K562 (cell line): Measurements from ENCODE around the gene CAPN2. TPM values are rescaled to one million over a fixed set of nuclear protein-coding genes. Genes with fewer than 3 reads are reported as not detected.

Experiments used
- ATAC-seq: fragments of 200-7000 bp; cut with Tn5 transposase; 3 replicates; pipeline ENCODE4 v1.9.1; 2020; ENCODE audit warnings: moderate library complexity
- BruUV-seq: library from RNA; stranded (reverse); fragments of 400-500 nt; replicated peaks from 2 replicates; lab custom pipeline; 2021; lab: Mats Ljungman, UMichigan
- CTCF ChIA-PET: fragments of 300-600 bp; formaldehyde crosslinking; extraction: SDS; loops from one replicate; lab custom pipeline; 2021; ENCODE audit warnings: low intra/inter-chr PET ratio; lab: Yijun Ruan, JAX
- POLR2A ChIA-PET: fragments of 300-600, 350-650 bp; sonication (Branson Sonifier 250); formaldehyde crosslinking; extraction: SDS; loops from one replicate; lab custom pipeline; 2021; ENCODE audit warnings: antibody characterized with exemption, inconsistent platforms; lab: Yijun Ruan, JAX
- DNase-seq, 4 experiments: peaks; one replicate each; pipeline versions ENCODE4 v3.0.0 to v3.0.0-alpha.2; 2011 to 2018; ENCODE audit warnings: low spot score in 3 of 4, mixed read lengths in 3 of 4; ENCODE audit errors: extremely low read depth in 1 of 4
- FAIRE-seq: peaks from 2 replicates; lab custom pipeline; 2011; peaks lifted over from hg19 to GRCh38; lab: Jason Lieb, UNC
- H2AFZ ChIP-seq: 2 replicates; pipeline ENCODE4 v1.6.0; 2011; ENCODE audit warnings: low read depth, low read length, control low read depth, inconsistent platforms
- H3K27ac ChIP-seq: fragments of 200-600 bp; 3 replicates; pipeline ENCODE4 v1.8.0; 2011; ENCODE audit warnings: low read depth, mild to moderate bottlenecking, control low read depth, inconsistent platforms, low read length, moderate library complexity, mixed read lengths; ENCODE audit errors: extremely low read depth
- H3K27me3 ChIP-seq, 2 experiments: fragments of 300-600 bp in 1 of 2; 2 replicates in 1 of 2; 3 replicates in 1 of 2; pipeline versions ENCODE4 v1.6.0 to v1.8.0; 2011; ENCODE audit warnings: inconsistent platforms in 2 of 2, low read length in 2 of 2, mild to moderate bottlenecking in 1 of 2, mixed read lengths in 1 of 2, moderate library complexity in 1 of 2; ENCODE audit not compliant: control insufficient read depth in 2 of 2, insufficient read depth in 2 of 2
- H3K36me3 ChIP-seq: fragments of 300-600 bp; 3 replicates; pipeline ENCODE4 v1.8.0; 2011; ENCODE audit warnings: mild to moderate bottlenecking, low read length, inconsistent platforms; ENCODE audit not compliant: control insufficient read depth, insufficient read depth
- H3K4me1 ChIP-seq, 2 experiments: fragments of 200-600 bp in 1 of 2; replicated peaks in 1 of 2; 2 replicates in 1 of 2; 3 replicates in 1 of 2; pipeline versions ENCODE4 v1.5.1 to v1.8.0; 2011; ENCODE audit warnings: inconsistent platforms in 2 of 2, low read length in 2 of 2, mild to moderate bottlenecking in 1 of 2, mixed read lengths in 1 of 2, moderate library complexity in 1 of 2; ENCODE audit not compliant: control insufficient read depth in 2 of 2, insufficient read depth in 2 of 2
- H3K4me2 ChIP-seq: 2 replicates; pipeline ENCODE4 v1.6.1; 2011; ENCODE audit warnings: low read length, control low read depth, inconsistent platforms, mixed read lengths; ENCODE audit not compliant: insufficient read depth
- H3K4me3 ChIP-seq: fragments of 200-600 bp; sonication (generic), shearing (Covaris generic); 2 replicates; pipeline ENCODE4 v1.5.1; 2016; ENCODE audit warnings: control low read depth, inconsistent platforms
- H3K79me2 ChIP-seq: fragments of 200-600 bp; 3 replicates; pipeline ENCODE4 v1.8.0; 2011; ENCODE audit warnings: low read length, inconsistent platforms; ENCODE audit not compliant: control insufficient read depth, insufficient read depth
- H3K9ac ChIP-seq, 2 experiments: 2 replicates each; pipeline versions ENCODE4 v1.6.0 to v1.6.1; 2011; ENCODE audit warnings: low read depth in 2 of 2, low read length in 2 of 2, control low read depth in 1 of 2, inconsistent platforms in 1 of 2, mild to moderate bottlenecking in 1 of 2, mixed read lengths in 1 of 2; ENCODE audit not compliant: insufficient read depth in 1 of 2
- H3K9me1 ChIP-seq: one replicate; pipeline ENCODE4 v1.6.0; 2011; ENCODE audit warnings: inconsistent platforms, mild to moderate bottlenecking, low read length, moderate library complexity; ENCODE audit not compliant: control insufficient read depth, insufficient read depth
- H3K9me3 ChIP-seq: replicated peaks from 2 replicates; pipeline ENCODE4 v1.5.1; 2011; ENCODE audit warnings: low read depth, low read length, inconsistent platforms; ENCODE audit not compliant: control insufficient read depth, insufficient read depth
- H4K20me1 ChIP-seq: replicated peaks from 2 replicates; pipeline ENCODE4 v1.6.1; 2011; ENCODE audit warnings: low read length, inconsistent platforms, mixed read lengths; ENCODE audit not compliant: control insufficient read depth, insufficient read depth
- ATF4 ChIP-seq: fragments of 450-650 bp; formaldehyde crosslinking; IDR thresholded peaks from 2 replicates; pipeline ENCODE4 v1.4.0; 2022; ENCODE audit warnings: mild to moderate bottlenecking, moderate library complexity
- BCOR ChIP-seq: fragments of 450-650 bp; IDR thresholded peaks from 2 replicates; pipeline ENCODE4 v1.6.1; 2016
- E2F3 ChIP-seq: fragments of 250-450 bp; sonication (Bioruptor Pico); IDR thresholded peaks from 2 replicates; pipeline ENCODE4 v1.4.0; 2020; ENCODE audit warnings: mild to moderate bottlenecking
- EP400 ChIP-seq: fragments of 450-650 bp; IDR thresholded peaks from 2 replicates; pipeline ENCODE4 v1.6.1; 2017; ENCODE audit warnings: antibody characterized with exemption, mild to moderate bottlenecking, moderate library complexity
- ETV1 ChIP-seq: fragments of 450-650 bp; conservative IDR thresholded peaks from 2 replicates; pipeline ENCODE4 v1.6.1; 2016; ENCODE audit warnings: missing genetic modification characterization, control low read depth, low read depth, missing compliant biosample characterization
- FOXO4 ChIP-seq: fragments of 450-650 bp; formaldehyde crosslinking; IDR thresholded peaks from 2 replicates; pipeline ENCODE4 v1.4.0; 2020; ENCODE audit warnings: mild to moderate bottlenecking, moderate library complexity
- GMEB1 ChIP-seq: fragments of 250-450 bp; sonication (Bioruptor Pico); IDR thresholded peaks from 2 replicates; pipeline ENCODE4 v1.4.0; 2020; ENCODE audit warnings: mild to moderate bottlenecking
- PTBP1 ChIP-seq: fragments of 200-400 bp; formaldehyde crosslinking; IDR thresholded peaks from 2 replicates; pipeline ENCODE4 v1.6.1; 2017; ENCODE audit warnings: low read depth, low read length
- PYGO2 ChIP-seq: fragments of 450-650 bp; IDR thresholded peaks from 2 replicates; pipeline ENCODE4 v1.6.1; 2016; ENCODE audit warnings: mild to moderate bottlenecking, missing genetic modification characterization, moderate library complexity, missing compliant biosample characterization
- RCOR1 ChIP-seq, 2 experiments: IDR thresholded peaks; 2 replicates each; pipeline ENCODE4 v1.6.1; 2012; ENCODE audit warnings: low read depth in 2 of 2, low read length in 2 of 2, borderline replicate concordance in 1 of 2, improper control_type of control experiment in 1 of 2
- SMARCE1 ChIP-seq: fragments of 450-650 bp; IDR thresholded peaks from 2 replicates; pipeline ENCODE4 v1.7.1; 2016; ENCODE audit warnings: mild to moderate bottlenecking
- ZBTB1 ChIP-seq: sonication (generic); formaldehyde crosslinking; IDR thresholded peaks from 2 replicates; pipeline ENCODE4 v1.8.1; 2023; ENCODE audit warnings: missing genetic modification reagents, low read depth, mild to moderate bottlenecking, borderline replicate concordance
- ZNF134 ChIP-seq: fragments of 250-450 bp; sonication (Bioruptor Pico); conservative IDR thresholded peaks from 2 replicates; pipeline ENCODE4 v1.4.0; 2020
- ZNF184 ChIP-seq: sonication (generic); formaldehyde crosslinking; IDR thresholded peaks from 2 replicates; pipeline ENCODE4 v1.5.0; 2020; ENCODE audit warnings: missing genetic modification reagents
- ZNF512 ChIP-seq: IDR thresholded peaks from 2 replicates; pipeline ENCODE4 v1.6.1; 2016; ENCODE audit warnings: missing genetic modification characterization, missing compliant biosample characterization
- ZZZ3 ChIP-seq: fragments of 450-650 bp; IDR thresholded peaks from 2 replicates; pipeline ENCODE4 v1.6.1; 2016; ENCODE audit warnings: antibody characterized with exemption, mild to moderate bottlenecking, moderate library complexity
- WGBS: fragments of 100-300 bp; shearing (Covaris generic); methylation state at CpG from one replicate; pipeline ENCODE4 v1.1.6; 2016; ENCODE audit warnings: low coverage, mixed read lengths; ENCODE audit not compliant: insufficient coverage; ENCODE audit errors: missing lambda C conversion rate; 5-methylcytosine and 5-hydroxymethylcytosine counted together
- in situ Hi-C: fragments of 300-500 bp; cut with MboI; formaldehyde crosslinking; loops from 4 replicates; pipeline ENCODE4 v1.15.0; 2018; ENCODE audit warnings: inconsistent platforms, mixed read lengths
- intact Hi-C: fragments of 100-400 bp; cut with micrococcal nuclease; formaldehyde crosslinking; loops from 2 replicates; pipeline ENCODE4 v1.14.2; 2022
- polyA plus RNA-seq, 8 experiments: library from polyadenylated mRNA; depleted of rRNA in 4 of 8; stranded (reverse) in 5 of 8; unstranded in 3 of 8; fragments of >200 nt; fragmentation: Nextera tagmentation in 2 of 8; fragmentation: Illumina TruSeq in 1 of 8; extraction: Ambion mirVana in 2 of 8; extraction: Trizol in 1 of 8; gene quantifications; 2 replicates each; pipeline versions ENCODE4 v1.2.1 to v1.2.3, GENCODE V29; 2011 to 2014; ENCODE audit warnings: inconsistent platforms in 1 of 8, missing spikeins in 1 of 8
- total RNA-seq, 7 experiments: library from RNA; depleted of rRNA in 6 of 7; stranded (reverse); fragments of >200 nt in 6 of 7; fragmentation: Illumina TruSeq in 2 of 7; extraction: Trizol in 2 of 7; gene quantifications; 2 replicates each; pipeline versions ENCODE4 v1.2.1 to v1.2.3, GENCODE V29; 2011 to 2021; ENCODE audit warnings: low replicate concordance in 1 of 7

CAPN2 gene
- total and polyA plus RNA-seq, 9 of the 15 experiments (the other 6 are each of a cell fraction or from before 2014, with no cell fraction given): 24.6 to 157 (median 101) TPM

GRCh38 chr1:223741861-223742260, 29.5 kb downstream of the CAPN2 start:
- Histone ChIP-seq H3K27ac (no peak overlapping the region), H2AFZ (no peak overlapping the region), H3K4me1 (0 out of 5 replicates have a peak, but pooled peaks cover 0 to 3% of the 10 kb centered on the region in 2 experiments), H3K9me1 (no peaks in the 10 kb centered on the region), H3K27me3 (no peaks in the 10 kb centered on the region), H4K20me1 (no peaks in the 10 kb centered on the region), H3K79me2 (no peaks in the 10 kb centered on the region), H3K36me3 (peaks cover 44% of the 10 kb centered on the region; the same call in 2 of the 3 replicates), H3K4me3 (no peak overlapping the region), H3K9me3 (no peaks in the 10 kb centered on the region), H3K9ac (no peak overlapping the region), H3K4me2 (no peak overlapping the region)
- TF ChIP-seq GMEB1 (CRISPR knock-in tag): no peak
- no peak for TF ChIP-seq FOXO4 (CRISPR knock-in tag)
- no peak for TF ChIP-seq BCOR
- TF ChIP-seq SMARCE1: no peak
- TF ChIP-seq EP400: no peak
- TF ChIP-seq ZNF512 (tag): no peak
- TF ChIP-seq ZBTB1 (CRISPR knock-in tag): no peak
- TF ChIP-seq RCOR1 (IDR thresholded peaks at IDR 0.05; ENCODE audit: borderline replicate concordance in 1 of 2, low read depth in 2 of 2, low read length in 2 of 2): no peak
- no peak for TF ChIP-seq ETV1 (tag)
- no peak for TF ChIP-seq E2F3 (CRISPR knock-in tag)
- TF ChIP-seq PYGO2 (tag): no peak
- TF ChIP-seq ZNF184 (CRISPR knock-in tag): no peak
- TF ChIP-seq ZNF134 (CRISPR knock-in tag): no peak
- TF ChIP-seq ATF4 (CRISPR knock-in tag): no peak
- TF ChIP-seq PTBP1: no peak
- TF ChIP-seq ZZZ3: no peak
- no TSS peak for BruUV-seq
- 86% methylated on average over 6 of the region's 6 CpGs for WGBS
- ATAC-seq (no peak), FAIRE-seq (no peak), DNase-seq (no peak)
- POLR2A ChIA-PET: interaction anchor here (1.2 to 2.1 kb wide), 3 partner anchors 10 to 25 kb away, joined by 4 to 10 read pairs (median 6); no protein-coding TSS in a partner anchor
- in situ Hi-C loops (no loop called here), intact Hi-C loops (no loop called here)
- CTCF ChIA-PET: no interaction called here
